NCI-H1092 (cell line): ENCODE data around the gene PTPRD.
"Not testable (repeated sequence)": the region's sequence is repeated elsewhere in the genome, so short reads cannot be mapped to it uniquely, and the experiment has no call there.

Experiments
- DNase-seq: peaks from one replicate; lab custom pipeline; 2025; lab: John Stamatoyannopoulos, UW

The PTPRD gene

GRCh38 chr9:9498846-9499245, 1114.0 kb downstream of the PTPRD start:
- DNase-seq, result no peak

GRCh38 chr9:9498128-9498527, 1114.7 kb downstream of the PTPRD start:
- DNase-seq, result no peak

- DNase-seq, result no peak
Observed at GRCh38 chr9:9494336-9494735, 1118.5 kb downstream of the PTPRD start.

- no peak for DNase-seq
Observed at GRCh38 chr9:9492506-9492905, 1120.3 kb downstream of the PTPRD start.

GRCh38 chr9:9489183-9489582, 1123.6 kb downstream of the PTPRD start:
- no peak for DNase-seq

- no peak for DNase-seq
Observed at GRCh38 chr9:9483175-9483574, 1129.6 kb downstream of the PTPRD start.

GRCh38 chr9:9478741-9479140, 1134.1 kb downstream of the PTPRD start:
- DNase-seq, result no peak

- DNase-seq, result no peak
Observed at GRCh38 chr9:9469271-9469670, 1143.5 kb downstream of the PTPRD start.

GRCh38 chr9:9441874-9442273, 1170.9 kb downstream of the PTPRD start:
- not testable (repeated sequence) for DNase-seq

- DNase-seq, result no peak
Observed at GRCh38 chr9:9437641-9438040, 1175.2 kb downstream of the PTPRD start.

- not testable (repeated sequence) for DNase-seq
Observed at GRCh38 chr9:9426454-9426853, 1186.3 kb downstream of the PTPRD start.

GRCh38 chr9:9412241-9412640, 1200.6 kb downstream of the PTPRD start:
- DNase-seq, result no peak

GRCh38 chr9:9410736-9411135, 1202.1 kb downstream of the PTPRD start:
- DNase-seq, result no peak

- no peak for DNase-seq
Observed at GRCh38 chr9:9399982-9400381, 1212.8 kb downstream of the PTPRD start.

- DNase-seq, result no peak
Observed at GRCh38 chr9:9396518-9396917, 1216.3 kb downstream of the PTPRD start.

GRCh38 chr9:9395539-9395938, 1217.3 kb downstream of the PTPRD start:
- DNase-seq, result no peak

- DNase-seq, result no peak
Observed at GRCh38 chr9:9392755-9393154, 1220.0 kb downstream of the PTPRD start.

GRCh38 chr9:9389904-9390303, 1222.9 kb downstream of the PTPRD start:
- no peak for DNase-seq

GRCh38 chr9:9387511-9388115, 1225.2 kb downstream of the PTPRD start:
- DNase-seq, result no peak

- no peak for DNase-seq
Observed at GRCh38 chr9:9362332-9362731, 1250.5 kb downstream of the PTPRD start.

GRCh38 chr9:9352877-9353481, 1259.8 kb downstream of the PTPRD start:
- no peak for DNase-seq

- peak; percentile 40 for DNase-seq
Observed at GRCh38 chr9:9341203-9341602, 1271.6 kb downstream of the PTPRD start.

- no peak for DNase-seq
Observed at GRCh38 chr9:9337129-9337528, 1275.7 kb downstream of the PTPRD start.

- no peak for DNase-seq
Observed at GRCh38 chr9:9326749-9327148, 1286.1 kb downstream of the PTPRD start.
